GM15510 (cell line): ENCODE results near the gene SOX5.

Source experiments
- POLR2A ChIP-seq: IDR thresholded peaks from 3 replicates; pipeline ENCODE4 v1.6.1; 2011; ENCODE audit warnings: borderline replicate concordance; ENCODE audit not compliant: insufficient read length; ENCODE audit errors: extremely low read depth

Gene SOX5

GRCh38 chr12:23704992-23705943 is 244.2 kb downstream of the SOX5 start:
- no peak for TF ChIP-seq POLR2A

GRCh38 chr12:23703051-23703450 is 246.4 kb downstream of the SOX5 start:
- TF ChIP-seq POLR2A, result no peak

- TF ChIP-seq POLR2A, result no peak
These were observed 250.4 kb downstream of the SOX5 start for GRCh38 chr12:23699031-23699430.

GRCh38 chr12:23694920-23695319 is 254.6 kb downstream of the SOX5 start:
- TF ChIP-seq POLR2A, result no peak

GRCh38 chr12:23694307-23694706 is 255.2 kb downstream of the SOX5 start:
- no peak for TF ChIP-seq POLR2A

- TF ChIP-seq POLR2A, result no peak
These were observed 261.5 kb downstream of the SOX5 start for GRCh38 chr12:23687947-23688346.

GRCh38 chr12:23686095-23686494 is 263.4 kb downstream of the SOX5 start:
- TF ChIP-seq POLR2A, result no peak

- TF ChIP-seq POLR2A, result no peak
These were observed 265.3 kb downstream of the SOX5 start for GRCh38 chr12:23684121-23684520.

- TF ChIP-seq POLR2A, result no peak
These were observed 268.2 kb downstream of the SOX5 start for GRCh38 chr12:23681237-23681636.

GRCh38 chr12:23674064-23674463 is 275.4 kb downstream of the SOX5 start:
- TF ChIP-seq POLR2A, result no peak

- TF ChIP-seq POLR2A, result no peak
These were observed 277.6 kb downstream of the SOX5 start for GRCh38 chr12:23671881-23672280.

GRCh38 chr12:23670684-23671083 is 278.8 kb downstream of the SOX5 start:
- TF ChIP-seq POLR2A, result no peak

GRCh38 chr12:23669691-23670090 is 279.8 kb downstream of the SOX5 start:
- TF ChIP-seq POLR2A, result no peak

GRCh38 chr12:23666866-23667265 is 282.6 kb downstream of the SOX5 start:
- TF ChIP-seq POLR2A, result no peak

GRCh38 chr12:23662966-23663365 is 286.5 kb downstream of the SOX5 start:
- no peak for TF ChIP-seq POLR2A

GRCh38 chr12:23659131-23659530 is 290.3 kb downstream of the SOX5 start:
- TF ChIP-seq POLR2A, result no peak

GRCh38 chr12:23657598-23657997 is 291.9 kb downstream of the SOX5 start:
- TF ChIP-seq POLR2A, result no peak

- no peak for TF ChIP-seq POLR2A
These were observed 293.6 kb downstream of the SOX5 start for GRCh38 chr12:23655884-23656283.

- TF ChIP-seq POLR2A, result no peak
These were observed 294.4 kb downstream of the SOX5 start for GRCh38 chr12:23655112-23655511.
